ENCODE measurements around the gene FBXL7.

DNA sequence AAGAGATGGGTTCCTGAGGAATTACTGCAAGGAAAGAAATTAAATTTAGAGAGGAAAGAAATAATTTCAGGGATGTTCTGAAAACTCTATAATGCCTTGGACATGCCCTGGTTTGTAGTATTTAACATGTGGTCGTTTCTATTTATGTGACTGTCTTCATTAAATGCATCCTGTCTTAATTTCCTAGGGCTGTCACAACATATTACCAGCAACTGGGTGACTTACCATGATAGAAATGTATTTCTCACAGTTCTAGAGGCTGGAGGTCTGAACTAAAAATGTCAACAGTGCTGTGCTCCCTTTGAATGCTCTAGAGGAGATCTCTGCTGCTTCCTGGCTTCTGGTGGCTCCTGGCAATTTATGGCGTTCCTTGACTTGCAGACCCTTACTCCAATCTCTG is 287.7 kb downstream of the FBXL7 start:
- TF ChIP-seq, protein P1, sequence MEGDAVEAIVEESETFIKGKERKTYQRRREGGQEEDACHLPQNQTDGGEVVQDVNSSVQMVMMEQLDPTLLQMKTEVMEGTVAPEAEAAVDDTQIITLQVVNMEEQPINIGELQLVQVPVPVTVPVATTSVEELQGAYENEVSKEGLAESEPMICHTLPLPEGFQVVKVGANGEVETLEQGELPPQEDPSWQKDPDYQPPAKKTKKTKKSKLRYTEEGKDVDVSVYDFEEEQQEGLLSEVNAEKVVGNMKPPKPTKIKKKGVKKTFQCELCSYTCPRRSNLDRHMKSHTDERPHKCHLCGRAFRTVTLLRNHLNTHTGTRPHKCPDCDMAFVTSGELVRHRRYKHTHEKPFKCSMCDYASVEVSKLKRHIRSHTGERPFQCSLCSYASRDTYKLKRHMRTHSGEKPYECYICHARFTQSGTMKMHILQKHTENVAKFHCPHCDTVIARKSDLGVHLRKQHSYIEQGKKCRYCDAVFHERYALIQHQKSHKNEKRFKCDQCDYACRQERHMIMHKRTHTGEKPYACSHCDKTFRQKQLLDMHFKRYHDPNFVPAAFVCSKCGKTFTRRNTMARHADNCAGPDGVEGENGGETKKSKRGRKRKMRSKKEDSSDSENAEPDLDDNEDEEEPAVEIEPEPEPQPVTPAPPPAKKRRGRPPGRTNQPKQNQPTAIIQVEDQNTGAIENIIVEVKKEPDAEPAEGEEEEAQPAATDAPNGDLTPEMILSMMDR (IDR thresholded peaks at IDR 0.05), result no peak
- no peak for TF ChIP-seq POLR2A (IDR thresholded peaks at IDR 0.05)
